OCI-LY1 (cell line): ENCODE data around the gene SLC9A1.

Source experiments
- H2AFZ ChIP-seq: fragments of 200-600 bp; sonication (generic), shearing (Covaris generic); 2 replicates; pipeline ENCODE4 v1.6.0; 2014; ENCODE audit warnings: antibody characterized with exemption, mild to moderate bottlenecking, low read length
- H3F3A ChIP-seq: fragments of 200-600 bp; sonication (generic), shearing (Covaris generic); 2 replicates; pipeline ENCODE4 v1.6.0; 2014; ENCODE audit warnings: mild to moderate bottlenecking, antibody characterized with exemption, low read length, moderate library complexity; ENCODE audit not compliant: insufficient read depth
- H3K27ac ChIP-seq: fragments of 200-600 bp; sonication (generic); 2 replicates; pipeline ENCODE4 v1.5.1; 2014; ENCODE audit warnings: low read length, mixed run types, mild to moderate bottlenecking, low read depth; ENCODE audit not compliant: poor library complexity, severe bottlenecking
- H3K27me3 ChIP-seq: fragments of 200-600 bp; sonication (generic); 2 replicates; pipeline ENCODE4 v1.6.0; 2014; ENCODE audit warnings: antibody characterized with exemption, mild to moderate bottlenecking, low read length, moderate library complexity; ENCODE audit not compliant: insufficient read depth
- H3K36me3 ChIP-seq: fragments of 200-600 bp; sonication (generic); 2 replicates; pipeline ENCODE4 v1.6.1; 2014; ENCODE audit warnings: mild to moderate bottlenecking, antibody characterized with exemption, low read length, moderate library complexity, mixed read lengths; ENCODE audit not compliant: insufficient read depth
- H3K4me1 ChIP-seq: fragments of 200-600 bp; sonication (generic); 2 replicates; pipeline ENCODE4 v1.5.1; 2014; ENCODE audit warnings: mild to moderate bottlenecking, low read length, moderate library complexity; ENCODE audit not compliant: insufficient read depth, severe bottlenecking
- H3K4me2 ChIP-seq: fragments of 200-600 bp; sonication (generic), shearing (Covaris generic); 2 replicates; pipeline ENCODE4 v1.6.1; 2014; ENCODE audit warnings: low read length
- H3K4me3 ChIP-seq: fragments of 200-600 bp; sonication (generic); 2 replicates; pipeline ENCODE4 v1.5.1; 2014; ENCODE audit warnings: low read length, low read depth, mild to moderate bottlenecking, mixed read lengths; ENCODE audit not compliant: poor library complexity, severe bottlenecking
- H3K79me2 ChIP-seq: fragments of 200-600 bp; shearing (Covaris generic); 2 replicates; pipeline ENCODE4 v1.6.1; 2016; ENCODE audit warnings: mixed run types, low read length, mixed read lengths; ENCODE audit not compliant: insufficient read depth
- H3K9ac ChIP-seq: fragments of 200-600 bp; sonication (generic), shearing (Covaris generic); 2 replicates; pipeline ENCODE4 v1.6.1; 2014; ENCODE audit warnings: mild to moderate bottlenecking, low read length, mixed read lengths
- H3K9me2 ChIP-seq: fragments of 200-600 bp; sonication (generic), shearing (Covaris generic); 2 replicates; pipeline ENCODE4 v1.6.1; 2014; ENCODE audit warnings: low read depth, mild to moderate bottlenecking, low read length, mixed read lengths
- H3K9me3 ChIP-seq: fragments of 200-600 bp; shearing (Covaris generic); 2 replicates; pipeline ENCODE4 v1.6.1; 2014; ENCODE audit warnings: low read length, mixed read lengths
- H4K20me1 ChIP-seq: fragments of 200-600 bp; sonication (generic), shearing (Covaris generic); 2 replicates; pipeline ENCODE4 v1.6.0; 2016; ENCODE audit warnings: mild to moderate bottlenecking, low read length; ENCODE audit not compliant: insufficient read depth
- CTCF ChIP-seq: fragments of 200-600 bp; sonication (generic), shearing (Covaris generic); IDR thresholded peaks from 2 replicates; pipeline ENCODE4 v1.5.1; 2017; ENCODE audit warnings: mild to moderate bottlenecking, antibody characterized with exemption, low read length, moderate library complexity, mixed read lengths
- EZH2 ChIP-seq: fragments of 200-600 bp; sonication (generic), shearing (Covaris generic); IDR thresholded peaks from 2 replicates; pipeline ENCODE4 v1.8.0; 2017; ENCODE audit warnings: borderline replicate concordance, mixed run types, mild to moderate bottlenecking, antibody characterized with exemption, low read length, moderate library complexity, mixed read lengths

SLC9A1 gene

GRCh38 chr1:27100335-27101053, 54.4 kb downstream of the SLC9A1 start:
- TF ChIP-seq CTCF = no peak
- TF ChIP-seq EZH2 = no peak
- peaks cover 12% of the 10 kb centered on the region; the same call in 1 of the 2 replicates for H3K36me3 ChIP-seq

GRCh38 chr1:27099587-27100334, 55.2 kb downstream of the SLC9A1 start:
- no peaks in the 10 kb centered on the region for H3F3A ChIP-seq
- H2AFZ ChIP-seq = no peak overlapping the region
- H3K4me2 ChIP-seq = no peak overlapping the region
- H3K36me3 ChIP-seq = peaks cover 12% of the 10 kb centered on the region; the same call in 1 of the 2 replicates
- H3K4me3 ChIP-seq = no peak overlapping the region
- no peak overlapping the region for H3K9ac ChIP-seq
- H3K4me1 ChIP-seq = peaks cover 12% of the 10 kb centered on the region
- TF ChIP-seq EZH2 (no peak), CTCF (no peak; the same call in 1 of the 2 replicates)
- H3K79me2 ChIP-seq = no peaks in the 10 kb centered on the region
- no peaks in the 10 kb centered on the region for H3K9me3 ChIP-seq
- H3K27me3 ChIP-seq = no peaks in the 10 kb centered on the region
- H3K9me2 ChIP-seq = no peaks in the 10 kb centered on the region
- no peak overlapping the region for H3K27ac ChIP-seq
- H4K20me1 ChIP-seq = no peaks in the 10 kb centered on the region

More at GRCh38 chr1:27100335-27101053, 54.4 kb downstream of the SLC9A1 start:
- no peaks in the 10 kb centered on the region for H3K79me2 ChIP-seq
- no peak overlapping the region for H2AFZ ChIP-seq
- no peaks in the 10 kb centered on the region for H3K27me3 ChIP-seq
- H3K9me2 ChIP-seq = no peaks in the 10 kb centered on the region
- H3K27ac ChIP-seq = no peak overlapping the region
- no peak overlapping the region for H3K4me2 ChIP-seq
- peaks cover 12% of the 10 kb centered on the region for H3K4me1 ChIP-seq
- no peaks in the 10 kb centered on the region for H4K20me1 ChIP-seq
- no peaks in the 10 kb centered on the region for H3K9me3 ChIP-seq
- no peak overlapping the region for H3K4me3 ChIP-seq
- no peaks in the 10 kb centered on the region for H3F3A ChIP-seq
- no peak overlapping the region for H3K9ac ChIP-seq

GRCh38 chr1:27099135-27099586, 55.8 kb downstream of the SLC9A1 start:
- no peak overlapping the region for H3K9ac ChIP-seq
- peaks cover 12% of the 10 kb centered on the region; the same call in 1 of the 2 replicates for H3K36me3 ChIP-seq
- H3K27me3 ChIP-seq = no peaks in the 10 kb centered on the region
- no peaks in the 10 kb centered on the region for H3F3A ChIP-seq
- H3K79me2 ChIP-seq = no peaks in the 10 kb centered on the region
- no peaks in the 10 kb centered on the region for H3K9me3 ChIP-seq
- H3K27ac ChIP-seq = no peak overlapping the region
- H3K4me3 ChIP-seq = no peak overlapping the region
- H3K4me2 ChIP-seq = no peak overlapping the region
- TF ChIP-seq CTCF = no peak; the same call in 1 of the 2 replicates
- TF ChIP-seq EZH2 = no peak
- H3K9me2 ChIP-seq = no peaks in the 10 kb centered on the region
- H2AFZ ChIP-seq = no peak overlapping the region
- peaks cover 12% of the 10 kb centered on the region for H3K4me1 ChIP-seq
- H4K20me1 ChIP-seq = no peaks in the 10 kb centered on the region
